DND-41 (cell line): ENCODE results near the gene DIAPH2.

Source experiments
- ATAC-seq: fragments of 200-7000 bp; cut with Tn5 transposase; 3 replicates; pipeline ENCODE4 v1.9.1; 2021; ENCODE audit warnings: low read depth; ENCODE audit not compliant: insufficient read depth
- DNase-seq: peaks from one replicate; pipeline ENCODE4 v3.0.0-alpha.2; 2020
- H2AFZ ChIP-seq: 2 replicates; pipeline ENCODE4 v1.6.0; 2012; ENCODE audit warnings: low read depth, low read length
- H3K27ac ChIP-seq: 2 replicates; pipeline ENCODE4 v1.5.1; 2012; ENCODE audit warnings: low read length, inconsistent platforms
- H3K27me3 ChIP-seq: fragments of 200-600 bp; sonication (generic); 2 replicates; pipeline ENCODE4 v1.6.0; 2012; ENCODE audit warnings: low read length, mild to moderate bottlenecking, inconsistent platforms; ENCODE audit not compliant: insufficient read depth, poor library complexity
- H3K36me3 ChIP-seq: 2 replicates; pipeline ENCODE4 v1.5.1; 2012; ENCODE audit warnings: low read length, inconsistent platforms; ENCODE audit not compliant: insufficient read depth
- H3K4me1 ChIP-seq: 2 replicates; pipeline ENCODE4 v1.5.1; 2012; ENCODE audit warnings: mild to moderate bottlenecking, low read length; ENCODE audit not compliant: insufficient read depth
- H3K4me2 ChIP-seq: 2 replicates; pipeline ENCODE4 v1.6.0; 2012; ENCODE audit warnings: mild to moderate bottlenecking, moderate library complexity, low read length, inconsistent platforms; ENCODE audit not compliant: insufficient read depth
- H3K4me3 ChIP-seq, 2 experiments: fragments of 200-600 bp in 1 of 2; shearing (Covaris generic) in 1 of 2; 2 replicates each; pipeline ENCODE4 v1.5.1; 2012 to 2016; ENCODE audit warnings: inconsistent platforms in 2 of 2, low read length in 2 of 2, mild to moderate bottlenecking in 2 of 2, low read depth in 1 of 2, moderate library complexity in 1 of 2
- H3K79me2 ChIP-seq: 2 replicates; pipeline ENCODE4 v1.6.0; 2012; ENCODE audit warnings: low read length, inconsistent platforms; ENCODE audit not compliant: insufficient read depth
- H3K9ac ChIP-seq: 2 replicates; pipeline ENCODE4 v1.6.0; 2012; ENCODE audit warnings: low read depth, mild to moderate bottlenecking, inconsistent platforms, low read length, moderate library complexity
- H3K9me3 ChIP-seq: 2 replicates; pipeline ENCODE4 v1.5.1; 2012; ENCODE audit warnings: low read length, moderate library complexity, mild to moderate bottlenecking, inconsistent platforms; ENCODE audit not compliant: insufficient read depth, severe bottlenecking
- H4K20me1 ChIP-seq: 2 replicates; pipeline ENCODE4 v1.6.0; 2012; ENCODE audit warnings: low read length; ENCODE audit not compliant: insufficient read depth
- EZH2 ChIP-seq: IDR thresholded peaks from 3 replicates; pipeline ENCODE4 v1.6.1; 2012; ENCODE audit warnings: borderline replicate concordance, low read depth, mild to moderate bottlenecking, moderate library complexity, low read length, inconsistent platforms; ENCODE audit not compliant: severe bottlenecking
- TF ChIP-seq, protein P1 (sequence below): IDR thresholded peaks from 2 replicates; pipeline ENCODE4 v1.5.1; 2012; ENCODE audit warnings: borderline replicate concordance, low read length, moderate library complexity, mild to moderate bottlenecking; ENCODE audit not compliant: poor library complexity, severe bottlenecking; ENCODE audit errors: extremely low read depth

DIAPH2 gene

DNA sequence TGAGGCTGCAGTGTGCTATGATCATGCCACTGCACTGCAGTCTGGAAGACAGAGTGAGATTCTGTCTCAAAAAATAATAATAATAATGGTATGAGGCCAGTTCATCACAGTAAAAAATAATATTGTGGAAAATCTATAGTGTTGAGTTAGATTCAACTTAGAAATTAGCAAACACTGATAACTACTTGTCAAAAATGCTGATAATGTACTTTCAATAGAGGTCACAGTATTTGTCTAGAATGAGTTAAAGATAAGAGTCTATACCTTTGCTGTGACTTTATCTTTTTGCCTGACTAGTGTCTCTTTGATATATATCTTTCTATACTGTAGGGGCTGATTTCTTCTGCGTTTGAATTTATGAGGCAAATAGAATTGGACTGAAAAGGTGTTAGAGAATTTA lies 629.7 kb downstream of the DIAPH2 start:
- Histone ChIP-seq H3K27ac (no peak overlapping the region), H3K9me3 (no peaks in the 10 kb centered on the region), H3K79me2 (no peaks in the 10 kb centered on the region), H4K20me1 (no peaks in the 10 kb centered on the region), H3K4me1 (no peaks in the 10 kb centered on the region), H3K4me2 (no peak overlapping the region), H3K4me3 (no peak overlapping the region), H2AFZ (no peak overlapping the region), H3K9ac (no peak overlapping the region), H3K36me3 (no peaks in the 10 kb centered on the region), H3K27me3 (no peaks in the 10 kb centered on the region)
- TF ChIP-seq, protein P1, sequence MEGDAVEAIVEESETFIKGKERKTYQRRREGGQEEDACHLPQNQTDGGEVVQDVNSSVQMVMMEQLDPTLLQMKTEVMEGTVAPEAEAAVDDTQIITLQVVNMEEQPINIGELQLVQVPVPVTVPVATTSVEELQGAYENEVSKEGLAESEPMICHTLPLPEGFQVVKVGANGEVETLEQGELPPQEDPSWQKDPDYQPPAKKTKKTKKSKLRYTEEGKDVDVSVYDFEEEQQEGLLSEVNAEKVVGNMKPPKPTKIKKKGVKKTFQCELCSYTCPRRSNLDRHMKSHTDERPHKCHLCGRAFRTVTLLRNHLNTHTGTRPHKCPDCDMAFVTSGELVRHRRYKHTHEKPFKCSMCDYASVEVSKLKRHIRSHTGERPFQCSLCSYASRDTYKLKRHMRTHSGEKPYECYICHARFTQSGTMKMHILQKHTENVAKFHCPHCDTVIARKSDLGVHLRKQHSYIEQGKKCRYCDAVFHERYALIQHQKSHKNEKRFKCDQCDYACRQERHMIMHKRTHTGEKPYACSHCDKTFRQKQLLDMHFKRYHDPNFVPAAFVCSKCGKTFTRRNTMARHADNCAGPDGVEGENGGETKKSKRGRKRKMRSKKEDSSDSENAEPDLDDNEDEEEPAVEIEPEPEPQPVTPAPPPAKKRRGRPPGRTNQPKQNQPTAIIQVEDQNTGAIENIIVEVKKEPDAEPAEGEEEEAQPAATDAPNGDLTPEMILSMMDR = no peak
- no peak for TF ChIP-seq EZH2
- ATAC-seq (no peak), DNase-seq (no peak)

- H4K20me1 ChIP-seq = no peaks in the 10 kb centered on the region
- no peak for TF ChIP-seq EZH2
- TF ChIP-seq, protein P1 = no peak
- no peaks in the 10 kb centered on the region for H3K4me1 ChIP-seq
- H3K27me3 ChIP-seq = no peaks in the 10 kb centered on the region
- no peaks in the 10 kb centered on the region for H3K9me3 ChIP-seq
- DNase-seq (no peak), ATAC-seq (no peak)
- no peak overlapping the region for H3K4me3 ChIP-seq
- no peak overlapping the region for H3K9ac ChIP-seq
- H3K36me3 ChIP-seq = no peaks in the 10 kb centered on the region
- H2AFZ ChIP-seq = no peak overlapping the region
- H3K79me2 ChIP-seq = no peaks in the 10 kb centered on the region
- H3K4me2 ChIP-seq = no peak overlapping the region
- no peak overlapping the region for H3K27ac ChIP-seq
Observed at GRCh38 chrX:97315939-97316338, 631.3 kb downstream of the DIAPH2 start.

DNA sequence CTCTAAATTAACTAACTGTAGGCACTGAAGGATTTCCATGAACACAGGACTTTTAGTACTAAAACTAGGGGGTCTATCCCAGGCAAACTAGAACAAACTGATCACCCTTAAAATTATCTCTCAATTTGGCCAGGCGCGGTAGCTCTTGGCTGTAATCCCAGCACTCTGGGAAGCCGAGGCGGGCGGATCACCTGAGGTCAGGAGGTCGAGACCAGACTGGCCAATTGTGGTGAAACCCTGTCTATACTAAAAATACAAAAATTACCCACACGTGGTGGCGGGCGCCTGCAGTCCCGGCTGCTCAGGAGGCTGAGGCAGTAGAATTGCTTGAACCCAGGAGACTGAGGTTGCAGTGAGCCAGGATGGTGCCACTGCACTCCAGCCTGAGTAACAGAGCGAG lies 635.7 kb downstream of the DIAPH2 start:
- Histone ChIP-seq H3K4me1 (no peaks in the 10 kb centered on the region), H3K27ac (no peak overlapping the region), H3K36me3 (no peaks in the 10 kb centered on the region), H3K9ac (no peak overlapping the region), H2AFZ (no peak overlapping the region), H3K4me2 (no peak overlapping the region), H3K4me3 (no peak overlapping the region), H3K79me2 (no peaks in the 10 kb centered on the region), H3K9me3 (no peaks in the 10 kb centered on the region), H4K20me1 (no peaks in the 10 kb centered on the region), H3K27me3 (no peaks in the 10 kb centered on the region)
- ATAC-seq (no peak), DNase-seq (no peak)
- no peak for TF ChIP-seq EZH2
- TF ChIP-seq, protein P1 = no peak

DNA sequence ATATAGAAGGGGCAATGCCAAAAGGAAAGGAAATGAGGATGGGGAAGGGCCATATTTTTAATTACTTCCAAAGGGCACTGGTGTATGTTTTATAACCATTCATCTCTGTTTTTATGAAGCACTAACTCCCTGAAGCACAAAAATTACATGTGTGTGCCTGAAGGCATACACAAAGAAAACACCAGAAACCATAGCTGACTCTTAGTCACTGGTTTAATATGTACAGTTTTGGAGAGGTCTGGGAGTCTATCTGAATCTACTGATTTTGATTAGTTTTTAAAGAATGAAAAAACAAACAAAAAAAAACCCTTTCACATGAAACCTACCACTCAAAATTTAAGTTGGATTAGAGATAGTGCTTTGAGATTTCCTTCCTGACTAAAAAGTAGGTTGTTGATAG lies 637.8 kb downstream of the DIAPH2 start:
- ATAC-seq (no peak), DNase-seq (no peak)
- H3K9ac ChIP-seq = no peak overlapping the region
- no peak overlapping the region for H3K4me2 ChIP-seq
- H2AFZ ChIP-seq = no peak overlapping the region
- no peak overlapping the region for H3K27ac ChIP-seq
- H3K79me2 ChIP-seq = no peaks in the 10 kb centered on the region
- H3K4me1 ChIP-seq = no peaks in the 10 kb centered on the region
- no peaks in the 10 kb centered on the region for H3K9me3 ChIP-seq
- H4K20me1 ChIP-seq = no peaks in the 10 kb centered on the region
- no peaks in the 10 kb centered on the region for H3K27me3 ChIP-seq
- TF ChIP-seq EZH2 = no peak
- TF ChIP-seq, protein P1 = no peak
- no peak overlapping the region for H3K4me3 ChIP-seq
- H3K36me3 ChIP-seq = no peaks in the 10 kb centered on the region
